Measurements from ENCODE around the gene LBX2.
A peak's percentile ranks its signal among the peaks of the same experiment; 100 is the strongest.

GRCh38 chr2:74498500-74499266 lies 720 bp downstream of the LBX2 start:
- no peak for TF ChIP-seq CTCF (conservative IDR thresholded peaks at IDR 0.05; ENCODE audit: low read depth in 2 of 2)
- peak; percentile 96 for TF ChIP-seq EZH2 (IDR thresholded peaks at IDR 0.05; ENCODE audit: low read depth, unreplicated experiment)
- TF ChIP-seq ETS1 (IDR thresholded peaks at IDR 0.05), result no peak
- TF ChIP-seq CREB1 (CRISPR knock-in tag; IDR thresholded peaks at IDR 0.05; ENCODE audit: low read depth), result no peak
- TF ChIP-seq ZNF331 (CRISPR knock-in tag; IDR thresholded peaks at IDR 0.05; ENCODE audit: low read depth), result no peak
- TF ChIP-seq JUNB (IDR thresholded peaks at IDR 0.05; ENCODE audit: unreplicated experiment), result no peak
- TF ChIP-seq POLR2AphosphoS5 (IDR thresholded peaks at IDR 0.05; ENCODE audit: low read depth), result no peak
